Measurements from ENCODE around the gene KLHDC3.

Gene KLHDC3

GRCh38 chr6:43013843-43014433, at the start of gene KLHDC3, which contains the start of gene MEA1:
KLHDC3 (plus strand) TSS chr6:43014249; CDS start chr6:43017193, 2,944 bp downstream.
MEA1 (minus strand) TSS chr6:43013946; CDS start chr6:43013813, 133 bp downstream.
- peak; percentile 99 for DNase-seq

- DNase-seq: no peak
These were observed 47.5 kb upstream of the KLHDC3 start for GRCh38 chr6:42966571-42966970.

- DNase-seq: no peak
These were observed 46.8 kb upstream of the KLHDC3 start for GRCh38 chr6:42967228-42967627.

- DNase-seq: no peak
These were observed 45.8 kb upstream of the KLHDC3 start for GRCh38 chr6:42968126-42968701.

- no peak for DNase-seq
These were observed 45.3 kb upstream of the KLHDC3 start for GRCh38 chr6:42968783-42969182.

- DNase-seq: no peak
These were observed 44.6 kb upstream of the KLHDC3 start for GRCh38 chr6:42969431-42969830.

GRCh38 chr6:42969934-42970333, 44.1 kb upstream of the KLHDC3 start:
- no peak for DNase-seq

- no peak for DNase-seq
These were observed 43.0 kb upstream of the KLHDC3 start for GRCh38 chr6:42970871-42971612.

- DNase-seq: no peak
These were observed 42.2 kb upstream of the KLHDC3 start for GRCh38 chr6:42971746-42972327.

GRCh38 chr6:42973926-42974325, 40.1 kb upstream of the KLHDC3 start:
- no peak for DNase-seq

- DNase-seq: no peak
These were observed 39.0 kb upstream of the KLHDC3 start for GRCh38 chr6:42974919-42975505.

- no peak for DNase-seq
These were observed 35.6 kb upstream of the KLHDC3 start for GRCh38 chr6:42978487-42978838.

GRCh38 chr6:42978839-42979522, 35.1 kb upstream of the KLHDC3 start, which contains the start of gene PEX6:
PEX6 (minus strand) TSS chr6:42979181; CDS start chr6:42979150, 31 bp downstream.
- peak; percentile 90 to 93 for DNase-seq

GRCh38 chr6:42979523-42980177, 34.4 kb upstream of the KLHDC3 start:
- no peak for DNase-seq

- no peak for DNase-seq
These were observed 32.2 kb upstream of the KLHDC3 start for GRCh38 chr6:42981836-42982235.

GRCh38 chr6:42984001-42984923, 29.8 kb upstream of the KLHDC3 start, which contains the start of gene PPP2R5D:
PPP2R5D (plus strand) TSS chr6:42984570; CDS start chr6:42984678, 108 bp downstream.
- peak; percentile 98 to 99 for DNase-seq

GRCh38 chr6:42984924-42985475, 29.0 kb upstream of the KLHDC3 start:
- peak in 1 of 2 experiments; percentile 16 for DNase-seq

GRCh38 chr6:42987533-42988451, 26.3 kb upstream of the KLHDC3 start:
- no peak for DNase-seq

GRCh38 chr6:42988486-42989020, 25.5 kb upstream of the KLHDC3 start:
- peak in 1 of 2 experiments; percentile 21 for DNase-seq
